ENCODE measurements around the gene CFAP141.

CFAP141 gene

GRCh38 chr1:154186852-154187501, 19.2 kb downstream of the CFAP141 start:
- DNase-seq (ENCODE audit: extremely low spot score), result no peak
- TF ChIP-seq HDGF (IDR thresholded peaks at IDR 0.05; ENCODE audit: borderline replicate concordance), result no peak
- no peak for TF ChIP-seq SUZ12 (IDR thresholded peaks at IDR 0.05)
- TF ChIP-seq SP1 (IDR thresholded peaks at IDR 0.05), result no peak
- TF ChIP-seq ARNT (IDR thresholded peaks at IDR 0.05), result no peak
- no peak for TF ChIP-seq PKNOX1 (IDR thresholded peaks at IDR 0.05)
- TF ChIP-seq BHLHE40 (IDR thresholded peaks at IDR 0.05; ENCODE audit: borderline replicate concordance), result no peak
- TF ChIP-seq CTBP1 (IDR thresholded peaks at IDR 0.05; ENCODE audit: borderline replicate concordance), result no peak
- no peak for TF ChIP-seq ZNF384 (IDR thresholded peaks at IDR 0.05)
- TF ChIP-seq TARDBP (IDR thresholded peaks at IDR 0.05), result no peak
- TF ChIP-seq L3MBTL2 (conservative IDR thresholded peaks at IDR 0.05), result no peak
- no peak for TF ChIP-seq NFRKB (IDR thresholded peaks at IDR 0.05)
- no peak for TF ChIP-seq FOXA1 (IDR thresholded peaks at IDR 0.05)
- no peak for TF ChIP-seq FOXK2 (IDR thresholded peaks at IDR 0.05)
- TF ChIP-seq FOXM1 (IDR thresholded peaks at IDR 0.05; ENCODE audit: borderline replicate concordance), result no peak
- TF ChIP-seq ELF4 (IDR thresholded peaks at IDR 0.05), result no peak
- CTCF ChIA-PET, result interaction anchor here (0.7 to 1.3 kb wide), 2 partner anchors 13 to 148 kb away, joined by 3 to 6 read pairs; no protein-coding TSS in a partner anchor
- POLR2A ChIA-PET, result no interaction called here

- ChIA-PET CTCF (interaction anchor here (1.3 kb wide), 1 partner anchor 148 kb away, joined by 6 read pairs; no protein-coding TSS in a partner anchor), POLR2A (no interaction called here)
- peak; percentile 45; the same call in 1 of the 2 replicates for TF ChIP-seq PKNOX1 (IDR thresholded peaks at IDR 0.05)
- no peak for TF ChIP-seq FOXK2 (IDR thresholded peaks at IDR 0.05)
- peak; percentile 67 for DNase-seq (ENCODE audit: extremely low spot score)
Measured at GRCh38 chr1:154186177-154186576, 20.0 kb downstream of the CFAP141 start.

- CTCF ChIA-PET, result interaction anchor here (0.6 kb wide), 1 partner anchor 9 kb away, joined by 4 read pairs; the partner anchor contains the start of gene TPM3
- TF ChIP-seq SP1 (IDR thresholded peaks at IDR 0.05), result no peak
- TF ChIP-seq FOXK2 (IDR thresholded peaks at IDR 0.05), result no peak
- TF ChIP-seq LEF1 (IDR thresholded peaks at IDR 0.05; ENCODE audit: borderline replicate concordance), result no peak; the same call in 1 of the 2 replicates
- TF ChIP-seq FOXA1 (IDR thresholded peaks at IDR 0.05), result no peak
- no peak for TF ChIP-seq BHLHE40 (IDR thresholded peaks at IDR 0.05; ENCODE audit: borderline replicate concordance)
- peak; percentile 57; the same call in 1 of the 2 replicates for TF ChIP-seq PKNOX1 (IDR thresholded peaks at IDR 0.05)
- TF ChIP-seq NFRKB (IDR thresholded peaks at IDR 0.05), result no peak
- peak; percentile 95 for TF ChIP-seq L3MBTL2 (conservative IDR thresholded peaks at IDR 0.05)
- no peak for TF ChIP-seq ARNT (IDR thresholded peaks at IDR 0.05)
- TF ChIP-seq SUZ12 (IDR thresholded peaks at IDR 0.05), result no peak
- no peak for TF ChIP-seq FOXM1 (IDR thresholded peaks at IDR 0.05; ENCODE audit: borderline replicate concordance)
- 0 out of 2 replicates have a peak, but pooled peaks have one; percentile 80 for TF ChIP-seq HDGF (IDR thresholded peaks at IDR 0.05; ENCODE audit: borderline replicate concordance)
- TF ChIP-seq CTBP1 (IDR thresholded peaks at IDR 0.05; ENCODE audit: borderline replicate concordance), result peak; percentile 56; the same call in 1 of the 2 replicates
- TF ChIP-seq ELF4 (IDR thresholded peaks at IDR 0.05), result peak; percentile 93
- TF ChIP-seq TARDBP (IDR thresholded peaks at IDR 0.05), result no peak
- no peak; the same call in 1 of the 2 replicates for TF ChIP-seq ZNF384 (IDR thresholded peaks at IDR 0.05)
- DNase-seq (ENCODE audit: extremely low spot score), result peak; percentile 100
- POLR2A ChIA-PET, result interaction anchor here (0.7 to 1.4 kb wide), 6 partner anchors 9 to 193 kb away, joined by 3 to 8 read pairs (median 4); partner anchors contain the start of genes RPS27 and UBAP2L
Measured at GRCh38 chr1:154183046-154183915, 22.9 kb downstream of the CFAP141 start.

GRCh38 chr1:154182344-154183045, 23.6 kb downstream of the CFAP141 start:
- ChIA-PET POLR2A (interaction anchor here (0.7 to 1.5 kb wide), 8 partner anchors 10 to 192 kb away, joined by 3 to 8 read pairs (median 4); partner anchors contain the start of genes RPS27 and UBAP2L), CTCF (no interaction called here)
- peak; percentile 63 for DNase-seq (ENCODE audit: extremely low spot score)
- no peak for TF ChIP-seq FOXK2 (IDR thresholded peaks at IDR 0.05)
- no peak for TF ChIP-seq SP1 (IDR thresholded peaks at IDR 0.05)
- TF ChIP-seq TARDBP (IDR thresholded peaks at IDR 0.05), result no peak
- TF ChIP-seq L3MBTL2 (conservative IDR thresholded peaks at IDR 0.05), result no peak

- TF ChIP-seq BHLHE40 (IDR thresholded peaks at IDR 0.05; ENCODE audit: borderline replicate concordance) (no peak), SP1 (IDR thresholded peaks at IDR 0.05) (no peak), ARNT (IDR thresholded peaks at IDR 0.05) (no peak), FOXK2 (IDR thresholded peaks at IDR 0.05) (no peak), HDGF (IDR thresholded peaks at IDR 0.05; ENCODE audit: borderline replicate concordance) (no peak), L3MBTL2 (conservative IDR thresholded peaks at IDR 0.05) (peak; percentile 28; the same call in 1 of the 2 replicates), CTBP1 (IDR thresholded peaks at IDR 0.05; ENCODE audit: borderline replicate concordance) (no peak)
- CTCF ChIA-PET, result no interaction called here
- POLR2A ChIA-PET, result interaction anchor here (1.0 to 1.5 kb wide), 5 partner anchors 18 to 189 kb away, joined by 4 to 5 read pairs (median 4); partner anchors contain the start of gene UBAP2L
- no peak for DNase-seq (ENCODE audit: extremely low spot score)
Measured at GRCh38 chr1:154181944-154182343, 24.2 kb downstream of the CFAP141 start.

Data from HEK293T (cell line).